SK-N-SH (cell line): ENCODE measurements around the gene C5orf52.

Source experiments
- CTCF ChIP-seq: fragments of 200-600 bp; sonication (generic); IDR thresholded peaks from 2 replicates; pipeline ENCODE4 v1.6.1; 2017; ENCODE audit warnings: antibody characterized with exemption, mild to moderate bottlenecking, moderate library complexity
- EZH2phosphoT487 ChIP-seq: fragments of 200-600 bp; sonication (generic); IDR thresholded peaks from 2 replicates; pipeline ENCODE4 v1.6.1; 2017; ENCODE audit warnings: low read depth, mixed run types, mild to moderate bottlenecking, antibody characterized with exemption, moderate library complexity, borderline replicate concordance
- FOXM1 ChIP-seq: IDR thresholded peaks from 2 replicates; pipeline ENCODE4 v1.4.0; 2012; ENCODE audit warnings: low read depth, mild to moderate bottlenecking
- JUND ChIP-seq: IDR thresholded peaks from 2 replicates; pipeline ENCODE4 v1.4.0; 2012
- NFIC ChIP-seq: IDR thresholded peaks from 2 replicates; pipeline ENCODE4 v1.4.0; 2012; ENCODE audit warnings: borderline replicate concordance
- POLR2AphosphoS5 ChIP-seq: IDR thresholded peaks from 2 replicates; pipeline ENCODE4 v1.6.1; 2012; ENCODE audit warnings: low read depth, low read length
- RAD21 ChIP-seq: IDR thresholded peaks from 2 replicates; pipeline ENCODE4 v1.6.1; 2012; ENCODE audit warnings: mild to moderate bottlenecking, low read length
- SIN3A ChIP-seq: IDR thresholded peaks from 2 replicates; pipeline ENCODE4 v1.6.1; 2012; ENCODE audit warnings: low read depth, mild to moderate bottlenecking, low read length, moderate library complexity, borderline replicate concordance
- SMC3 ChIP-seq: IDR thresholded peaks from 2 replicates; pipeline ENCODE4 v1.6.1; 2012; ENCODE audit warnings: low read depth, low read length, improper control_type of control experiment
- YY1 ChIP-seq: IDR thresholded peaks from 2 replicates; pipeline ENCODE4 v1.4.0; 2012; ENCODE audit warnings: low read depth, mild to moderate bottlenecking
- TF ChIP-seq, protein P1 (sequence below): IDR thresholded peaks from 2 replicates; pipeline ENCODE4 v1.4.0; 2012; ENCODE audit warnings: low read depth

DNA sequence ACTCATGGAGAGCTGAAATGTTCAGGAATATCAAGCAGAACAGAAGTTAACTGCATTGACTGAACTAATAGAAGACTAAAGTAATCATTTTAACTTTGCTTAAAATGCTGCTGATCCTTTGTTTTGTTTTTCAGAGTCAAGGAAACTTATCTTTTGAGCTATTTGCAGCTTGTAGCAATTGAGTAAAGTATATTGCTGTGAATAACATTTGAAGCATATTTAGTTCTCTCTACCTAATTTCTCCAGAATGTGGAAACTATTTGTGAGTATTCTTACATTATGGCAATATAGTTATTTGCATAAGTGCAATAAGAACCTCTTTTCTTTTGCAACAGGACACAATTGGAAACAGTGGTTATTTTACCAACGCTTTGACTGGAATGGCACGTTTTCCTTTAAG is 13.8 kb upstream of the C5orf52 start:
- TF ChIP-seq SIN3A (no peak), CTCF (no peak), POLR2AphosphoS5 (no peak), NFIC (no peak), YY1 (no peak), JUND (no peak), RAD21 (no peak), SMC3 (no peak), FOXM1 (no peak), EZH2phosphoT487 (no peak)
- TF ChIP-seq, protein P1, sequence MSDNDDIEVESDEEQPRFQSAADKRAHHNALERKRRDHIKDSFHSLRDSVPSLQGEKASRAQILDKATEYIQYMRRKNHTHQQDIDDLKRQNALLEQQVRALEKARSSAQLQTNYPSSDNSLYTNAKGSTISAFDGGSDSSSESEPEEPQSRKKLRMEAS = no peak
